GM18861 (cell line): ENCODE measurements around the gene XPO1.
A peak's percentile ranks its signal among the peaks of the same experiment; 100 is the strongest.
"Not testable (repeated sequence)": the region's sequence is repeated elsewhere in the genome, so short reads cannot be mapped to it uniquely, and the experiment has no call there.

ENCODE experiments used
- ATAC-seq: cut with Tn5 transposase; IDR thresholded peaks from one replicate; pipeline ENCODE4 v1.9.1; 2021; ENCODE audit not compliant: unreplicated experiment

The XPO1 gene

GRCh38 chr2:61469424-61470121 is 68.6 kb downstream of the XPO1 start:
- no peak for ATAC-seq

GRCh38 chr2:61468231-61468630 is 69.9 kb downstream of the XPO1 start:
- not testable (repeated sequence) for ATAC-seq

DNA sequence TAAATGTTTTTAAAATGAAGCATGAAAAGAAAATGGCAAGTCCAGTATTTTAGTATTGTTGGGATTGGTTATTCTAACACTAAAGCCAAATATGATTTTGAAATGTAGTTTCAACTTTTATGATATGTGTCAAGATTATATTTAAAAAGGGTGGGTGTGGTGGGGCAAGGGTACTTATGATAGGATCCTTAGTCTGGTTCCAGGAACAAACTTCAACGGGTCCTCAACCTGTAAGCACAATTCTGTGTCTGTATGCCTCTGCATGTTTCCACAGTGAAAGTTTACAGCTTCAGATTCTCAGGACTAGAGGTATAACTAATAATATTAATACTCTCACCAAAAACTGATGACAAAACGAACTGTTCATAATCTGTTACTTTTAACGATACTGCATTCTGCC is 73.1 kb downstream of the XPO1 start:
- no peak for ATAC-seq

DNA sequence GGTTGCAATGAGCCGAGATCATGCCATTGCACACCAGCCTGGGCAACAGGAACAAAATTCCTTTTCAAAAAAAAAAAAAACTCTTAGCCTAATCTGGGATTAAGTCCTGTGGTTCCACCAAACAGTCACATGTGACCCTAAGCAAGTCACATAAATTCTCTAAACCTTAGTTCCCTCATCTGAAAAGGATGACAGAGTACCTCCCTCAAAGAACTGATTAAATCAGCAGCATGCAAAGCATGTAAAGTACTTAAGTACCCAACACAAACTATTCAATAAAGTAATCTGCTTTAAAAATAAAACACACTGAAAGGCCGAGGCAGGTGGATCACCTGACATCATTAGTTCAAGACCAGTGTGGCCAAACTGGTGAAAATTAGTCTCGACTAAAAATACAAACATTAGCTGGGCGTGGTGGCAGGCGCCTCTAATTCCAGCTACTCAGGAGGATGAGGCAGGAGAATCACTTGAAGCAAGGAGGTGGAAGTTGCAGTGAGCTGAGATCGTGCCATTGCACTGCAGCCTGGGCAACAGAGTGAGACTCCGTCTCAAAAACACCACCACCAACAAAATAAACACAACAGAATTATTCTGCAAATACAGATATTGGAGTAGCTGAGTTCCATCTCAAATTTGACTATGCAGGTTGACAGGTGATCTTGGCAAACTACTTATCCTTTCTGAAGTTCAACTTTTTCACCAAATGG is 74.2 kb downstream of the XPO1 start:
- ATAC-seq = no peak

GRCh38 chr2:61461404-61461803 is 76.8 kb downstream of the XPO1 start:
- ATAC-seq = no peak

DNA sequence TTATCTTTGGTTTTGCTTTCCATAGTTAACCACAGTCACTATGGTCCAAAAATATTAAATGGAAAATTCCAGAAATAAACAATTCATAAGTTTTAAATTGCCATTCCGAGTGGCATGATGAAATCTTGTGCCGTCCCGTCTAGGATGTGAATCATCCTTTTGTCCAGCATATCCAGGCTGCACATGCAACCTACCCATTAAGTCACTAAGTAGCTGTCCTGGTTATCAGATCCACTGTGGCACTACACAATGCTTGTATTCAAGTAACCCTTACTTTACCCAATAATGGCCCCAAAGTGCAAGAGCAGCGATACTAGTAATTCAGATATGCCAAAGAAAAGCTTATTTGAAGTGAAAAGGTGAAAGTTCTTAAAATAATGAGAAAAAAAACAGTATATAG is 78.0 kb downstream of the XPO1 start:
- ATAC-seq = no peak

- ATAC-seq = no peak
Observed at GRCh38 chr2:61456746-61457420, 81.3 kb downstream of the XPO1 start.

DNA sequence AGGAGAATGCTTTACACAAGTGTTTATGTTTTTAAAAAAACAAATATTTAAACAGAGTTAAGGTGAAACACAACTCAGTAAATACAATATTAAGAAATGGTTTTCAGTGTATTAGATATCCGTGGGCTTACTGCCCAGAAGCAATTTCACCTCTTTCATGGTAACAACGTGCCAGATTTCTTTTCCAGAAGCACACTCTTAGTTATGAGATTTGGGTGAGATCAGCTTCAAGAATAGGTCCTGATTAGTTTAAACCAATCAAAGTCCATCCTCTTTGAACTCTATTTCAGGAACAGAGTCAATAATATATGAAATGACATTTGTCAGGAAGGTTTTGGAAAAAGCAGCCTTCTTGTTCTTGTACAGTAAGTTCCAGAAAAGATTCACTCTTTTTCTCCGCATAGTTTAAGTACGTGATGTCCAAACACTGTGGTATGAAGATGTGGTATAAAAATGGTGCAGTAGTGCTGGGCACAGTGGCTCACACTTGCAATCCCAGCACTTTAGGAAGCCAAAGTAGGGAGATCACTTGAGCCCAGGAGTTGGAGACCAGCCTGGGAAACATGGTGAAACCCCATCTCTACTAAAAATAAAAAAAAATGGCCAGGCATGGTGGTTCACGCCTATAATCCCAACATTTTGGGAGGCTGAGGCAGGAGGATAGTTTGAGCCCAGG is 81.9 kb downstream of the XPO1 start:
- no peak for ATAC-seq

DNA sequence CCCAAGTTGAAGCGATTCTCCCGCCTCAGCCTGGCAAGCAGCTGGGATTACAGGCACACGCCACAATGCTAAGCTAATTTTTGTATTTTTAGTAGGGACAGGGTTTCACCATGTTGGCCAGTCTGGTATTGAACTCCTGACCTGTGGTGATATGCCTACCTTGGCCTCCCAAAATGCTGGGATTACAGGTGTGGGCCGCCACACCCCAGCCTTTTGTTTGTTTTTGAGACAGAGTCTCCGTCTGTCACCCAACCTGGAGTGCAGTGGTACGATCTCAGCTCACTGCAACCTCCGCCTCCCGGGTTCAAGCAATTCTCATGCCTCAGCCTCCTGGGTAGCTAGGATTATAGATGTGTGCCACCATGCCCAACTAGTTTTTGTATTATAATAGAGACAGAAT is 83.2 kb downstream of the XPO1 start:
- not testable (repeated sequence) for ATAC-seq

- ATAC-seq = no peak
Observed at GRCh38 chr2:61454383-61454782, 83.8 kb downstream of the XPO1 start.

DNA sequence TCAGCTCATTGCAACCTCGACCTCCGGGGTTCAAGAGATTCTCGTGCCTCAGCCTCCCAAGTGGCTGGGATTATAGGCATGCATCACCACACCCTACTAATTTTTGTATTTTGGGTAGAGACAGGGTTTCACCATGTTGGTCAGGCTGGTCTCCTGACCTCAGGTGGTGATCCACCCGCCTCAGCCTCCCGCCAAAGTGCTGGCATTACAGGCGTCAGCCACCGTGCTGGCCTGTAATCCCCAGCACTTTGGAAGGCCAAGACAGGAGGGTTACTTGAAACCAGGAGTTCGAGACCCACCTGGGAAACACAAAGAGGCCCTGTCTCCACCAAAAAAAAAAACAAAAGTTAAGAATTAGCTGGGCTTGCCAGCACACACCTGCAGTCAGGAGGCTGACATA is 85.8 kb downstream of the XPO1 start:
- ATAC-seq = no peak

- ATAC-seq = no peak
Observed at GRCh38 chr2:61451178-61451577, 87.0 kb downstream of the XPO1 start.

GRCh38 chr2:61450144-61450543 is 88.0 kb downstream of the XPO1 start:
- ATAC-seq = peak; percentile 63

- no peak for ATAC-seq
Observed at GRCh38 chr2:61448229-61448628, 89.9 kb downstream of the XPO1 start.

GRCh38 chr2:61446971-61447370 is 91.2 kb downstream of the XPO1 start:
- ATAC-seq = not testable (repeated sequence)

DNA sequence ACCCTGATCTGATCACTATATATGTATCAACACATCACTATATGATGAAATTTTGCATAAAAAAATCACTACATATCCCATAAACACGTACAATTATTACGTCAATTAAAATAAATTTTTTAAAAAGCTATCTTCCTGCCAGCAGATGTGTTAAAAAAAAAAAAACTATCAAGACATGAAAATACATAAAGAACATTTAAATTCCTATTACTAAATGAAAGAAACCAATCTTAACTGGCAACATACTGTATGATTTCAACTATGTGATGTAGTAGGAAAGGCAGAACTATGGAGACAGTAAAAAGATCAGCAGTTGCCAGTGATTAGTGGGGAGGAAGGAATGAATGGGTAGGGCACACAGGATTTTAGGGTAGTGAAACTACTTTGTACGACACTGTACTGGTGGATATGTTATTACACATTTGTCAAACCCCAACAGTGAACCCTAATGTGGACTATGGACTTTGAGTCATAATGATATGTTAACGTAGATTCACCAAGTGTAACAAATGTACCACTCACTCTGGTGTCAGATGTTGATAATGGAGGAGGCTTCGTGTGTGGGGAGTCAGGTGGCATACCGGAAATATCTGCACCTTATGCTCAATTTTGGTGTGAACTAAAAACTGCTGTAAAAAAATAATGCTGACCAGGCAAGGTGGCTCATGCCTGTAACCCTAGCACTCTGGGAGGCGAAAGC is 94.7 kb downstream of the XPO1 start:
- peak; percentile 98 for ATAC-seq

DNA sequence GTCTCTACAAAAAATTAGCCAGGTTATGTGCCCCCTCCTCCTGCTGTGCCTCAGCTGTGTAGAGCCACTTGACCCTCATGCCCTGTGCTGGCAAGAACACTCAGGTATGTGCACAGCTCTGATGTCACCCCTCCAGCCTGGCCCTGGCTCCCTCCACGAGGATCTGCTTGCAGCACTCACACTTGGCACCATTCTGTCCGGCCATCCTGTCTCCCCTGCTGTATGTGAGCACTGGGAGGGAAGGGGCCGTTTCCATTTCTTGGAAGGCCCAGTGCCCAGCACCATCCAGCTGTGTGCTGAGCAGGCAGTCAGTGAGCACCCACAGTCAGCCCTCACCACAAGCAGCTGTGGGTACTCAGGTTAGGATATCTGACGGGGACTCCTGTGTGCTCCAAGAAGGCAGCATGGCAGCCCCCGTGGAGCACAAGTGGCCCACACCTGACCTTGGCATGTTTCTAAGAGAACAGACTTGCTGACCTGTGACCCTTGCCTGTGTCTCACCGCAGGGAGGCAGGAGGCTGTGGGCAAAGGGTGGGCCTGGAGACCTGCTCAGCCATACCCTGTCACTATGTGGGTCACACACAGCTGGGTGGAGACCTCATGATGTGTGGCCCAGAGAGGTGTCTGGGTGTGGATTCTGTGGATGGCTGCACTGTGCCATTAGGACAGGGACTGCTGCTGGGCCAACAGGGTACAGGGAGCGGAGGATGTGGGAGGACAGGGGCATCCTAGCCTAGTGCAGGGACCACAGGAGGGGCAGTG is 98.7 kb downstream of the XPO1 start:
- no peak for ATAC-seq

- no peak for ATAC-seq
Observed at GRCh38 chr2:61438670-61439069, 99.5 kb downstream of the XPO1 start.

DNA sequence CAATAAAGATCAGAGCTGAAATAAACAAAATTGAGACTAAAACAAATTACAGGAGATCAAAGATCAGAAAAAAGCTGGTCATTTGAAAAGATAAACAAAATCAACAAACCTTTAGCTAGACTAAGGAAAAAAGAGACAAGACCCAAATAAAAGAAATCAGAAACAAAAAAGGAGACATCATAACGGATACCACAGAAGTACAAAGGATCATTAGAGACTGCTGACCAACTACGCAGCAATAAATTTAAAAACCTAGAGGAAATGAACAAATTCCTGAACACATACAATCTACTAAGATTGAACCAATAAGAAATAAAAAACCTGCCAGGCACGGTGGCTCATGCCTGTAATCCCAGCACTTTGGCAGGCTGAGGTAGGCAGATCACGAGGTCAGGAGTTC is 101.0 kb downstream of the XPO1 start:
- no peak for ATAC-seq

GRCh38 chr2:61436092-61436491 is 102.1 kb downstream of the XPO1 start:
- ATAC-seq = no peak
